Activated CD4-positive, alpha-beta T cell treated with anti-CD3 and anti-CD28 coated beads, Interleukin-2, amount 50 U/mL, for 16 hours (primary cell): ENCODE results near the gene SPPL3.
"Not testable (repeated sequence)": the region's sequence is repeated elsewhere in the genome, so short reads cannot be mapped to it uniquely, and the experiment has no call there.

Experiments
- DNase-seq: peaks from one replicate; pipeline ENCODE4 v3.0.0-alpha.2; 2020

SPPL3 gene

DNA sequence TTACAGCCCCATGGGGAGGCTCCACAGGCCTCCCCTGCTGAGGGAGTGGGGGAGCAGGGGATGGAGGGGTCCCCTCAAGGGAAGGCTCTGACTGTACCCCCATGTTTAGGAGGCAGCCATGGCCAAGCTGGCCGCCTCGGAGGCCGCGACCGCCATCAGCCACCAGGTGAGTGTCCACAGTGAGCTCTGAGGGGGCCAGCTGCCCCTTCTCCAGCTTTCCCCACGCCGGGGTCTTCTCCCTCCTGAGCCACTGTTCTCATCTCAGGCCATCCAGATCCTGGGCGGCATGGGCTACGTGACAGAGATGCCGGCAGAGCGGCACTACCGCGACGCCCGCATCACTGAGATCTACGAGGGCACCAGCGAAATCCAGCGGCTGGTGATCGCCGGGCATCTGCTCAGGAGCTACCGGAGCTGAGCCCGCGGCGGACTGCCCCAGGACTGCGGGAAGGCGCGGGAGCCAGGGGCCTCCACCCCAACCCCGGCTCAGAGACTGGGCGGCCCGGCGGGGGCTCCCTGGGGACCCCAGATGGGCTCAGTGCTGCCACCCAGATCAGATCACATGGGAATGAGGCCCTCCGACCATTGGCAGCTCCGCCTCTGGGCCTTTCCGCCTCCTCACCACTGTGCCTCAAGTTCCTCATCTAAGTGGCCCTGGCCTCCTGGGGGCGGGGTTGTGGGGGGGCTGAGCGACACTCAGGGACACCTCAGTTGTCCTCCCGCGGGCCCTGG lies 165.0 kb downstream of the SPPL3 start:
- DNase-seq, result no peak

DNA sequence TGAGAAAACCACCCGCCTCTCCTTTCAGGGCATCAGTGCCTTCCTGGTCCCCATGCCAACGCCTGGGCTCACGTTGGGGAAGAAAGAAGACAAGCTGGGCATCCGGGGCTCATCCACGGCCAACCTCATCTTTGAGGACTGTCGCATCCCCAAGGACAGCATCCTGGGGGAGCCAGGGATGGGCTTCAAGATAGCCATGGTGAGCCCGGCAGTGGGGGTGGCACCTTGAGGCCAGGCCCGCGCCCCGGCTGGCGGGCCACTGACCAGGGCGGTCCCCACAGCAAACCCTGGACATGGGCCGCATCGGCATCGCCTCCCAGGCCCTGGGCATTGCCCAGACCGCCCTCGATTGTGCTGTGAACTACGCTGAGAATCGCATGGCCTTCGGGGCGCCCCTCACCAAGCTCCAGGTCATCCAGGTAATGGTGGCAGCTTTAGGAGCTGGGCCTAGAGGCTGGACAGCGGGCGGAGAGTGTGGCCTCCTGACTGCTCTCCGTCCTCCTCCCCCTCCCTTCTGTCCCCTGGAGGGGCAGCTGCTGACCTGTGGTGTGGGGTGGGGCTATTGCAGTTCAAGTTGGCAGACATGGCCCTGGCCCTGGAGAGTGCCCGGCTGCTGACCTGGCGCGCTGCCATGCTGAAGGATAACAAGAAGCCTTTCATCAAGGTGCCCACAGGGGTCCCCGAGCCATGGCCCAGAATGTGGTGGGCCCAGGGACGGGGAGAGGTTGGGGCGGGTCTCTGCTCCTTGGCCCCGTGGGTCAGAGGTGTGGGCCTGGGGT lies 165.7 kb downstream of the SPPL3 start:
- no peak for DNase-seq

GRCh38 chr12:120737557-120738251 lies 166.5 kb downstream of the SPPL3 start:
- no peak for DNase-seq

- DNase-seq, result no peak
Observed at GRCh38 chr12:120736404-120737331, 167.5 kb downstream of the SPPL3 start.

DNA sequence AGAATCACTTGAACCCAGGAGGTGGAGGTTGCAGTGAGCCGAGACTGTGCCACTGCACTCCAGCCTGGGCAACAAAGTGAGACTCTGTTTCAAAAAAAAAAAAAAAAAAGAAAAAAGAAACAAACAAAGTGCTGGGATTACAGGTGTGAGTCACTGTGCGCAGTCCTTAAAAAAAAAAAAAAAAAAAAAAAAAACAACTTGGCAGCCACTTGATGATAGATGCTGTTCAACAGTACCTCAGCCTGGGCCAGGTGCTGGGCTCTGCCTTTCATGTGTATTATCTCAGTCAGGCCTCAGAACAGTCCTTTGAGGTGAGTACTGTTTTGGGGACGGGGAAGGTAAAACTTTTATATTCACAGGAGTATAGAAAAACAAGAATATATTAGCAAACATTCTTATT lies 169.0 kb downstream of the SPPL3 start:
- DNase-seq, result no peak

- no peak for DNase-seq
Observed at GRCh38 chr12:120734210-120734609, 169.9 kb downstream of the SPPL3 start.

GRCh38 chr12:120733574-120733973 lies 170.6 kb downstream of the SPPL3 start:
- no peak for DNase-seq

- DNase-seq, result not testable (repeated sequence)
Observed at GRCh38 chr12:120732198-120732597, 172.0 kb downstream of the SPPL3 start.

GRCh38 chr12:120726961-120727360 lies 177.2 kb downstream of the SPPL3 start:
- DNase-seq, result no peak

DNA sequence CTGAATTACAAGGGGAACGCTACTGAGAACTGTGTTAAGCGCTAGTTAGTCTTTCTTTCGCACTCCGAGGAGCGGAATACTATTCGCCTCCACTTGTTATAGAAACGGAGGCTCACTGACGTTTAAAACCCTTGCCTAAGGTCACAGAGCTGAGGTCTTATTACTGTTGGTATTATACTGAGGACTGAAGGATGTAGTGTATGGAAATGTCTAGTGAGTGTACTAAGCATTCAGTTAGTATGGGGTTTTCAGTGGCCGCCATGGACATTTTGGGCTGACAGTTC lies 177.7 kb downstream of the SPPL3 start:
- DNase-seq, result no peak

- DNase-seq, result peak; percentile 88
Observed at GRCh38 chr12:120725659-120726509, 178.3 kb downstream of the SPPL3 start, which contains the start of gene ACADS. Gene ACADS (plus strand): TSS chr12:120725826. CDS start chr12:120725886, 60 bp downstream.

GRCh38 chr12:120725151-120725658 lies 179.0 kb downstream of the SPPL3 start:
- no peak for DNase-seq

GRCh38 chr12:120724720-120725119 lies 179.4 kb downstream of the SPPL3 start:
- DNase-seq, result no peak

- DNase-seq, result no peak
Observed at GRCh38 chr12:120722784-120723183, 181.4 kb downstream of the SPPL3 start.

DNA sequence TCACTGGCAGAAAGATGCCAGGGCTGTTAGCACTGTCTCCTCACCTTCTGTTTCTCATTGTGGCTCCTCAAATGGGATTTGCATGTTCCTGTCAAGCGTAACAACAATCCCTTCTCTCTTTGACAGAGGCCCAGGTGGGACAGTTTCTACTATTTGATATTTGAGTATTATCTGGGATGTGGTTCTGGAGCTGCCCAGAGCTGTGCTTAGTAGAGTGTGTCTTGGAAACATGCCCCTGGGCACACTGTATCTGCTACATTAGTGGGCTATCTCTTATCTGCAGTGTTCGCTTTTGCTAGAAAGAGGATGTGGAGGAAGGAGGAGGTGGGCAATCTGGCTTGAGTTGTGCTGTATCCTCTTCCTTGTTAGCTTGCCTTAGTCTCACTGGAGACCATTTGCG lies 182.3 kb downstream of the SPPL3 start:
- DNase-seq, result no peak

GRCh38 chr12:120720987-120721801 lies 183.0 kb downstream of the SPPL3 start:
- no peak for DNase-seq

- DNase-seq, result no peak
Observed at GRCh38 chr12:120720234-120720986, 183.7 kb downstream of the SPPL3 start.

DNA sequence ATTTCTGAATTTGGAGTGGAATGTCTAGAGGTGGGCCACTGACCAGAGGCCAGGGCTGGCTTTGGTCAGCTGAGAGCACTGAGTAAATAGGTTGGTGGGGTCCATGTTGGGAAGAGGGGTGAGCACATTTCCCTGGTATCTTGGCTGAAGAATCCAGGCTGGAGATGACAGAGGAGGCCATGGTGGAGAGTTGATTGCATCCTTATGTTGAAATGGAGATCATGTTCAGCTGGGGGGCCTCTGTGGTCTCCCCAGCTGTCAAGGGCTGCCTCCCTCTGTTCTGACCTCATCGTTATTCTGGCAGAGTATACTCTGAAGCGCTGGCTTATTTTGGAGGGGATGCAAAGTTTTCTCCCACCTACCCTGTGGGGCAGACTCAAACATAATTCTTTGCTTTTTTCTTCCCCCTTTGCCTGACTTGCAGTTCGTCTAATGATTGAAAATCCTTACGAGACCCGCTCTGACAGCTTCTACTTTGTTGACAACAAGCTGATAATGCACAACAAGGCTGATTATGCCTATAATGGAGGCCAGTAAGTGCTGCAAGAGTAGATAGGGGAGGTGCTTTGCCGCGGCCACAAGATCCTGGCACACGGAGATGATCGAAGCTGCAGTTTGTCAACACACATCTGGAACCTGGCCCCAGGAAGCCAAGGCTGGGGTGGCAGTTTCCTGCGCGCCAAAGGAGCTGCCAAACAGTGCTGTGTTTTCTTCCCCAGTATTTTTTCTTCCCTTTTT lies 184.5 kb downstream of the SPPL3 start:
- no peak for DNase-seq

- no peak for DNase-seq
Observed at GRCh38 chr12:120719072-120719471, 185.1 kb downstream of the SPPL3 start.
